GM19452 (cell line): ENCODE measurements around the gene MYL6B.

Experiments used
- ATAC-seq: cut with Tn5 transposase; IDR thresholded peaks from one replicate; pipeline ENCODE4 v1.9.1; 2021; ENCODE audit not compliant: unreplicated experiment

MYL6B gene

GRCh38 chr12:56121204-56121870 is 31.1 kb upstream of the MYL6B start:
- ATAC-seq = no peak

- no peak for ATAC-seq
These were observed 29.8 kb upstream of the MYL6B start for GRCh38 chr12:56122637-56123036.

- no peak for ATAC-seq
These were observed 28.3 kb upstream of the MYL6B start for GRCh38 chr12:56124133-56124532.

GRCh38 chr12:56126732-56127239 is 25.6 kb upstream of the MYL6B start:
- ATAC-seq = no peak

GRCh38 chr12:56127485-56127887 is 24.9 kb upstream of the MYL6B start:
- no peak for ATAC-seq

GRCh38 chr12:56127888-56128669 is 24.3 kb upstream of the MYL6B start, which contains the start of gene ESYT1:
TSS of gene ESYT1 (plus strand) at chr12:56128267. CDS start at chr12:56128320, 53 bp downstream.
- peak; percentile 90 for ATAC-seq

GRCh38 chr12:56128670-56129205 is 23.6 kb upstream of the MYL6B start:
- no peak for ATAC-seq

GRCh38 chr12:56129206-56129941 is 23.0 kb upstream of the MYL6B start:
- ATAC-seq = no peak

GRCh38 chr12:56129942-56130495 is 22.4 kb upstream of the MYL6B start:
- no peak for ATAC-seq

- ATAC-seq = no peak
These were observed 21.5 kb upstream of the MYL6B start for GRCh38 chr12:56130876-56131275.

- ATAC-seq = no peak
These were observed 17.5 kb upstream of the MYL6B start for GRCh38 chr12:56134897-56135296.

GRCh38 chr12:56137853-56138571 is 14.4 kb upstream of the MYL6B start:
- ATAC-seq = no peak

- ATAC-seq = no peak
These were observed 10.2 kb upstream of the MYL6B start for GRCh38 chr12:56141946-56142784.

GRCh38 chr12:56143217-56143616 is 9.2 kb upstream of the MYL6B start:
- ATAC-seq = no peak

GRCh38 chr12:56143870-56144269 is 8.5 kb upstream of the MYL6B start:
- ATAC-seq = no peak

GRCh38 chr12:56145217-56145616 is 7.2 kb upstream of the MYL6B start:
- no peak for ATAC-seq

- no peak for ATAC-seq
These were observed 5.6 kb upstream of the MYL6B start for GRCh38 chr12:56146492-56147460.

GRCh38 chr12:56150563-56150962 is 1.8 kb upstream of the MYL6B start:
- ATAC-seq = no peak
